K562 (cell line): ENCODE data around the gene PEX13.

Source experiments
- BRD9 ChIP-seq: fragments of 450-650 bp; IDR thresholded peaks from 2 replicates; pipeline ENCODE4 v1.6.1; 2018; ENCODE audit warnings: low read depth; ENCODE audit not compliant: partially characterized antibody
- ESRRA ChIP-seq: fragments of 450-650 bp; IDR thresholded peaks from 2 replicates; pipeline ENCODE4 v1.6.1; 2014; ENCODE audit warnings: low read depth, mild to moderate bottlenecking, moderate library complexity, borderline replicate concordance
- IRF9 ChIP-seq: fragments of 450-650 bp; IDR thresholded peaks from 2 replicates; pipeline ENCODE4 v1.6.1; 2016; ENCODE audit warnings: missing biosample characterization, missing genetic modification characterization
- KLF16 ChIP-seq: IDR thresholded peaks from 2 replicates; pipeline ENCODE4 v1.6.1; 2016; ENCODE audit warnings: antibody characterized with exemption
- MEF2D ChIP-seq: conservative IDR thresholded peaks from 2 replicates; pipeline ENCODE4 v1.6.1; 2016; ENCODE audit warnings: low read depth, missing genetic modification characterization, missing compliant biosample characterization
- MNT ChIP-seq, 2 experiments: fragments of 450-650 bp; conservative IDR thresholded peaks; 2 replicates each; pipeline ENCODE4 v1.6.1; 2017; ENCODE audit warnings: mild to moderate bottlenecking in 2 of 2, moderate library complexity in 2 of 2
- NCOR1 ChIP-seq: fragments of 450-650 bp; IDR thresholded peaks from 2 replicates; pipeline ENCODE4 v1.6.1; 2016; ENCODE audit warnings: mild to moderate bottlenecking, moderate library complexity
- POLR2A ChIP-seq: fragments of 450-650 bp; conservative IDR thresholded peaks from 2 replicates; pipeline ENCODE4 v1.6.1; 2016
- SP1 ChIP-seq: sonication (generic); formaldehyde crosslinking; IDR thresholded peaks from 2 replicates; pipeline ENCODE4 v1.8.1; 2022; ENCODE audit warnings: mild to moderate bottlenecking, missing genetic modification reagents
- TCF7 ChIP-seq: sonication (generic); IDR thresholded peaks from 2 replicates; pipeline ENCODE4 v1.6.1; 2016; ENCODE audit warnings: antibody characterized with exemption, borderline replicate concordance
- TF ChIP-seq, protein P1 (sequence below), 3 experiments: IDR thresholded peaks in 2 of 3; conservative IDR thresholded peaks in 1 of 3; 2 replicates each; pipeline ENCODE4 v1.5.1; 2011 to 2012; ENCODE audit warnings: low read length in 3 of 3, mild to moderate bottlenecking in 3 of 3, control low read depth in 2 of 3, improper control_type of control experiment in 1 of 3, inconsistent platforms in 1 of 3, low read depth in 1 of 3, mixed read lengths in 1 of 3, moderate library complexity in 1 of 3; ENCODE audit not compliant: insufficient read depth in 2 of 3
- TF ChIP-seq, protein P2 (sequence below): fragments of 450-650 bp; formaldehyde crosslinking; IDR thresholded peaks from 2 replicates; pipeline ENCODE4 v1.4.0; 2020; ENCODE audit warnings: mild to moderate bottlenecking, moderate library complexity

GRCh38 chr2:61018318-61018755, 817 bp downstream of the PEX13 start:
- TF ChIP-seq TCF7 (no peak), SP1 (CRISPR knock-in tag) (no peak), ESRRA (no peak), MNT (conservative IDR thresholded peaks at IDR 0.05) (no peak), POLR2A (no peak), BRD9 (no peak), NCOR1 (no peak), IRF9 (tag) (no peak; the same call in 1 of the 2 replicates), KLF16 (no peak), MEF2D (tag) (no peak)
- TF ChIP-seq, protein P1, sequence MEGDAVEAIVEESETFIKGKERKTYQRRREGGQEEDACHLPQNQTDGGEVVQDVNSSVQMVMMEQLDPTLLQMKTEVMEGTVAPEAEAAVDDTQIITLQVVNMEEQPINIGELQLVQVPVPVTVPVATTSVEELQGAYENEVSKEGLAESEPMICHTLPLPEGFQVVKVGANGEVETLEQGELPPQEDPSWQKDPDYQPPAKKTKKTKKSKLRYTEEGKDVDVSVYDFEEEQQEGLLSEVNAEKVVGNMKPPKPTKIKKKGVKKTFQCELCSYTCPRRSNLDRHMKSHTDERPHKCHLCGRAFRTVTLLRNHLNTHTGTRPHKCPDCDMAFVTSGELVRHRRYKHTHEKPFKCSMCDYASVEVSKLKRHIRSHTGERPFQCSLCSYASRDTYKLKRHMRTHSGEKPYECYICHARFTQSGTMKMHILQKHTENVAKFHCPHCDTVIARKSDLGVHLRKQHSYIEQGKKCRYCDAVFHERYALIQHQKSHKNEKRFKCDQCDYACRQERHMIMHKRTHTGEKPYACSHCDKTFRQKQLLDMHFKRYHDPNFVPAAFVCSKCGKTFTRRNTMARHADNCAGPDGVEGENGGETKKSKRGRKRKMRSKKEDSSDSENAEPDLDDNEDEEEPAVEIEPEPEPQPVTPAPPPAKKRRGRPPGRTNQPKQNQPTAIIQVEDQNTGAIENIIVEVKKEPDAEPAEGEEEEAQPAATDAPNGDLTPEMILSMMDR (IDR thresholded peaks at IDR 0.05 in 2 of 3, conservative IDR thresholded peaks at IDR 0.05 in 1 of 3; ENCODE audit: insufficient read depth in 2 of 3, low read depth in 1 of 3, low read length in 3 of 3): no peak
- TF ChIP-seq, protein P2, sequence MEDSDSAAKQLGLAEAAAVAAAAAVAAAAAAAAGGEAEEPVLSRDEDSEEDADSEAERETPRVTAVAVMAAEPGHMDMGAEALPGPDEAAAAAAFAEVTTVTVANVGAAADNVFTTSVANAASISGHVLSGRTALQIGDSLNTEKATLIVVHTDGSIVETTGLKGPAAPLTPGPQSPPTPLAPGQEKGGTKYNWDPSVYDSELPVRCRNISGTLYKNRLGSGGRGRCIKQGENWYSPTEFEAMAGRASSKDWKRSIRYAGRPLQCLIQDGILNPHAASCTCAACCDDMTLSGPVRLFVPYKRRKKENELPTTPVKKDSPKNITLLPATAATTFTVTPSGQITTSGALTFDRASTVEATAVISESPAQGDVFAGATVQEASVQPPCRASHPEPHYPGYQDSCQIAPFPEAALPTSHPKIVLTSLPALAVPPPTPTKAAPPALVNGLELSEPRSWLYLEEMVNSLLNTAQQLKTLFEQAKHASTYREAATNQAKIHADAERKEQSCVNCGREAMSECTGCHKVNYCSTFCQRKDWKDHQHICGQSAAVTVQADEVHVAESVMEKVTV (CRISPR knock-in tag): no peak
